NB4 (cell line): ENCODE data around the gene MEI1.

Experiments used
- DNase-seq: peaks from one replicate; pipeline ENCODE4 v3.0.0; 2010; ENCODE audit warnings: low read depth
- H3K4me3 ChIP-seq: one replicate; pipeline ENCODE4 v1.5.1; 2011; ENCODE audit warnings: mild to moderate bottlenecking, low read depth, low read length, moderate library complexity
- MYC ChIP-seq: IDR thresholded peaks from 2 replicates; pipeline ENCODE4 v1.6.1; 2011; ENCODE audit warnings: low read depth, low read length
- POLR2A ChIP-seq: IDR thresholded peaks from 2 replicates; pipeline ENCODE4 v1.6.1; 2011; ENCODE audit warnings: mild to moderate bottlenecking; ENCODE audit not compliant: insufficient read length; ENCODE audit errors: extremely low read depth
- TF ChIP-seq, protein P1 (sequence below): IDR thresholded peaks from 2 replicates; pipeline ENCODE4 v1.6.1; 2011; ENCODE audit warnings: low read depth, low read length
- TF ChIP-seq, protein P2 (sequence below): IDR thresholded peaks from one replicate; pipeline ENCODE4 v1.5.1; 2012; ENCODE audit warnings: low read depth, low read length

MEI1 gene

DNA sequence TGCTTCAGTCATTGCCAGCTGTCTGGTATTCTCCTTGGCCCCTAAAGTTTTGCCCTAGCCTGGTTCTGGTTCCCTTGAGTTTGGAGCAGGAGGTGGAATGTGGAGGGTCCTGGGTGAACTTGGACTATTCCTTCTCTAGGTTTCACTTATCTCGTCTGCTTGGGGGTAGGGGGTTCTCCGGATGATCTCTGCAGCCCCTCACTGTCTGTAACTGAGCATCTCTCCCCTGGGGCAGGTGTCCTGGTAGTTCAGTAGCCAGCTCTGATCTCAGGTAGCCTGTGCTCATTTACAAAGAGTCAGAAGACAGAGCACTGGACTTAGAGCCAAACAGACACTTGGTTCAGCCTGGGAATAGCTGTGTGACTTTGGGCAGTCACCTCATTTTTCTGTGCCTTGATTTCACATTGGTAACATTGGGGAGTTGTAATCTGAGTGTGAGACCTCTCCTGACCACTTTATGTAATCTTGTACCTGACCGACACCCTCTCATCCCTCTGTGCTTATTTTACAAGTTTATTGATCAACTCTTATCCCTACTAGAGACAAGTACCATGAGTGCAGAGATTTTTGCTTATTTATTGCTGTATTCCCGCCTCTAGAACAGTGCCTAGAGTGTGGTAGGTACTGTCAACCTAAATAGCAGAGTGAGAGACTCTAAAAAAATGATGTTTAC, 102.0 kb downstream of the MEI1 start:
- no peak for TF ChIP-seq POLR2A
- no peak for TF ChIP-seq MYC
- TF ChIP-seq, protein P1, sequence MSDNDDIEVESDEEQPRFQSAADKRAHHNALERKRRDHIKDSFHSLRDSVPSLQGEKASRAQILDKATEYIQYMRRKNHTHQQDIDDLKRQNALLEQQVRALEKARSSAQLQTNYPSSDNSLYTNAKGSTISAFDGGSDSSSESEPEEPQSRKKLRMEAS: no peak
- TF ChIP-seq, protein P2, sequence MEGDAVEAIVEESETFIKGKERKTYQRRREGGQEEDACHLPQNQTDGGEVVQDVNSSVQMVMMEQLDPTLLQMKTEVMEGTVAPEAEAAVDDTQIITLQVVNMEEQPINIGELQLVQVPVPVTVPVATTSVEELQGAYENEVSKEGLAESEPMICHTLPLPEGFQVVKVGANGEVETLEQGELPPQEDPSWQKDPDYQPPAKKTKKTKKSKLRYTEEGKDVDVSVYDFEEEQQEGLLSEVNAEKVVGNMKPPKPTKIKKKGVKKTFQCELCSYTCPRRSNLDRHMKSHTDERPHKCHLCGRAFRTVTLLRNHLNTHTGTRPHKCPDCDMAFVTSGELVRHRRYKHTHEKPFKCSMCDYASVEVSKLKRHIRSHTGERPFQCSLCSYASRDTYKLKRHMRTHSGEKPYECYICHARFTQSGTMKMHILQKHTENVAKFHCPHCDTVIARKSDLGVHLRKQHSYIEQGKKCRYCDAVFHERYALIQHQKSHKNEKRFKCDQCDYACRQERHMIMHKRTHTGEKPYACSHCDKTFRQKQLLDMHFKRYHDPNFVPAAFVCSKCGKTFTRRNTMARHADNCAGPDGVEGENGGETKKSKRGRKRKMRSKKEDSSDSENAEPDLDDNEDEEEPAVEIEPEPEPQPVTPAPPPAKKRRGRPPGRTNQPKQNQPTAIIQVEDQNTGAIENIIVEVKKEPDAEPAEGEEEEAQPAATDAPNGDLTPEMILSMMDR: no peak
- peak; percentile 16 for DNase-seq
- H3K4me3 ChIP-seq: peak overlapping the region; percentile 84

DNA sequence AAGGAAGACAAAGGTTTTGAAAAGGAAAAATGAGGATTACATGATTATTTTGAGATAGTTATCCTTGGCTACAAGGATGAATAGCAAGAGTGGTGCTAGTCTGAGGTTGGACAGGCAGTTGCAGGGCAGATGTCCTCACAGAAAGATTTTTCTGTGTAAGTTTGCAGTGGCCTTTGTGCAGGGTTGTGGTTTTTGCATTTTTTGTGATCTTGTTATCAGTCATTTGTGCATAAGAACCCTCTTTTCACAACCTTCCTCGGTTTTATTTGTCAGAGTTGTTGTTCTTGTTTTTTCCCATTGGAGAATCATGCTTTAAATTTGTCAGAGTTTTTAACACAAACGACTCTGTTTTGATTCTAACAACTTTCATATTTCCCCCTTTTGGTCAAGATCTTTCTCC, 102.6 kb downstream of the MEI1 start:
- TF ChIP-seq POLR2A (no peak), MYC (no peak)
- TF ChIP-seq, protein P2: no peak
- TF ChIP-seq, protein P1: no peak
- no peak for DNase-seq
- peak overlapping the region; percentile 84 for H3K4me3 ChIP-seq

DNA sequence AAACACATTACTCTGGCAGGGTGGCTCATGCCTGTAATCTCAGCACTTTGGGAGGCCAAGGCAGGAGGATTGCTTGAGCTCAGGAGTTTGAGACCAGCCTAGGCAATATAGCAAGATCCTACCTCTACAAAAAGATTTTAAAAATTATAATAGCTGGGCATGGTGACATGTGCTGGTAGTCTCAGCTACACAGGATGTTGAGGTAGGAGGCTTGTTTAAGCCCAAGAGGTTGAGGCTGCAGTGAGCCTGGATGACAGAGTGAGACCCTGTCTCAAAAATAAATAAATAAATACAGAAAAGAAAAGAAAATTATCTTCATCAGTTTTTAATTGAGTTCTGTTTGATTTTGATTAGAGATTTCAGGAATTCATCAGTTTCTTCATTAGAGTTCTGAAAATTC, 106.3 kb downstream of the MEI1 start:
- no peak overlapping the region for H3K4me3 ChIP-seq
- no peak for TF ChIP-seq MYC
- no peak for TF ChIP-seq POLR2A
- TF ChIP-seq, protein P1: no peak
- TF ChIP-seq, protein P2: no peak
- no peak for DNase-seq

- TF ChIP-seq POLR2A (no peak), MYC (no peak)
- TF ChIP-seq, protein P2: no peak
- TF ChIP-seq, protein P1: no peak
- H3K4me3 ChIP-seq: no peak overlapping the region
- no peak for DNase-seq
Measured at GRCh38 chr22:41808400-41808799, 109.1 kb downstream of the MEI1 start.

DNA sequence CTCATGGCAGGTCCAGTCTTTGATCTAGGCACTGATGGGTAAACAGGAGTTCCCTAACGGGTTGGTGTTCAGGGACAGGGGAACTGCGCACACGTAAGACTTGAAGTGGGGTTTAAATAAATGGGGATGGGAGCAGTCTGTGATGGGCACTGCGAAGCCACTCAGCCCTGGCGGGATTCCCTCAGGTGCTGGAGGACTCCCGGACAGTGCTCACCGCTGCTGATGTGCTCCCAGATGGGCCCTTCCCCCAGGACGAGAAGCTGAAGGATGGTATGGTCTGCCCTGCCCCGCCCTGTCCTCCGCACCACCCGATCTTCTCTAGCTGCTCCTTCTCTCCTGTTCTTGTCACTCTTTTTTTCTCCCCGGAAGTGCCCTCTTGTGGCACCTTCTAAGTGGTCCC, 110.7 kb downstream of the MEI1 start:
- DNase-seq: no peak
- TF ChIP-seq, protein P1: no peak
- TF ChIP-seq POLR2A (no peak), MYC (no peak)
- TF ChIP-seq, protein P2: no peak

More for the DNA sequence above, 110.7 kb downstream of the MEI1 start:
- H3K4me3 ChIP-seq: no peak overlapping the region
